Pancreas (tissue), 10 donors: ENCODE data around the gene HSPA1B. TPM values are rescaled to one million over a fixed set of nuclear protein-coding genes. Genes with fewer than 3 reads are reported as not detected.
"Not testable (repeated sequence)": the region's sequence is repeated elsewhere in the genome, so short reads cannot be mapped to it uniquely, and the experiment has no call there.

Experiments used
- ATAC-seq, 4 donors: fragments of 200-7000 bp; cut with Tn5 transposase; one replicate each; pipeline versions ENCODE4 v1.8.0 to v1.9.1; 2020; ENCODE audit warnings: mild to moderate bottlenecking in 4 of 4, moderate library complexity in 4 of 4
- DNase-seq, 6 donors: peaks; one replicate each; pipeline ENCODE4 v3.0.0-alpha.2; 2020
- FAIRE-seq: peaks from 2 replicates; lab custom pipeline; 2012; peaks lifted over from hg19 to GRCh38; lab: Jason Lieb, UNC
- H3K27ac ChIP-seq, 4 donors: fragments of 200-600 bp; sonication (generic); 1 replicate in 3 of 4; 2 replicates in 1 of 4; pipeline versions ENCODE4 v1.5.0 to v1.8.0; 2020
- H3K27me3 ChIP-seq, 4 donors: fragments of 200-600 bp; one replicate each; pipeline ENCODE4 v1.8.0; 2021
- H3K36me3 ChIP-seq, 3 donors: fragments of 200-600 bp; sonication (generic) in 1 of 3; one replicate each; pipeline versions ENCODE4 v1.5.0 to v1.8.0; 2020 to 2021
- H3K4me1 ChIP-seq, 3 donors: fragments of 200-600 bp; one replicate each; pipeline ENCODE4 v1.8.0; 2021
- H3K4me3 ChIP-seq, 4 donors: fragments of 200-600 bp; sonication (generic) in 2 of 4; one replicate each; pipeline versions ENCODE4 v1.5.0 to v1.8.0; 2020 to 2021
- H3K9me3 ChIP-seq, 4 donors: fragments of 200-600 bp; one replicate each; pipeline ENCODE4 v1.8.0; 2021
- WGBS, 2 donors: extraction: QIAGEN DNeasy Blood & Tissue Kit; methylation state at CpG; one replicate each; pipeline ENCODE4 v1.1.7; 2013; 5-methylcytosine and 5-hydroxymethylcytosine counted together
- intact Hi-C, 3 donors: fragments of 100-400 bp; cut with DNase I; formaldehyde crosslinking; loops; one replicate each; pipeline versions ENCODE4 v1.11.1 to v1.14.2; 2022
- polyA plus RNA-seq, 2 donors: library from polyadenylated mRNA; stranded (reverse); fragments of 200-250 nt; gene quantifications; one replicate each; pipeline ENCODE4 v1.2.3, GENCODE V29; 2013
- total RNA-seq, 6 donors: library from RNA; stranded (reverse); fragmentation: NEBNext Ultra II Directional in 4 of 6; extraction: Animal tissue kit (Norgen Biotek cat#: 25700) in 4 of 6; gene quantifications; one replicate each; pipeline versions ENCODE4 v1.2.1 to v1.2.4, GENCODE V29; 2021 to 2023
- TF ChIP-seq, protein P1 (sequence below), 4 donors: fragments of 200-600 bp; sonication (generic) in 3 of 4; IDR thresholded peaks; one replicate each; pipeline versions ENCODE4 v1.5.0 to v1.8.0; 2021; ENCODE audit warnings: antibody characterized with exemption in 4 of 4
- donor health status: healthy with polysubstance abuse.
- donor health status: DM: no; HTN: no; CAD: no; lungs with moderate emphysema.
- donor health status: DM: no; HTN: no; CAD: no.
- donor health status: control.
- donor health status: control.
- donor health status: Bipolar disorder and iron deficiency.
- donor health status: DM: yes; HTN: yes; CAD: no.
- donor health status: DM: no; HTN: no; CAD: no.
- donor health status: DM: no; HTN: no; CAD: no.
- donor health status: DM: yes; HTN: yes; CAD: no.

Gene HSPA1B
- total and polyA plus RNA-seq, 8 donors, result 18.4 to 248 (median 43.2) TPM

DNA sequence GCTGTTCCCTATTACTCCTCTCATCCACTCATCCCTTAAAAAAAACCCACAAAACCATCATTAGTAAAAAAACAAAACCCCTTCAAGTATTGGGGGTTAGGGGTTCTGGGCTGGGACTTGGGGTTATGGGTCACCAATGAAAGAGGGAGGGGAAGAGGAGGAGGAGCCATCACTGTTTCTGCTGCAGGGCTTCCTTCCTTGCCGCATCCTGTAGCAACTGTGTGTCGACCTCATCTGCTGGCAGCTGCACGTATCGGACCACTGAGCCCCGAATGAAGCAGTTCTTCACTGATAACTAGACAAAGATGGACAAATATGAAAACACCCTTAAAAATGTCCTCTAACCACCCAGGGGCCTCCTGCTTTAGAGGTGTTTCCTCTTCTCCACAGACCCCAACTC, 29.9 kb upstream of the HSPA1B start:
- intact Hi-C loops, result no loop called here
- Histone ChIP-seq H3K36me3 (no peaks in the 10 kb centered on the region), H3K9me3 (no peaks in the 10 kb centered on the region), H3K4me1 (peaks cover 0 to 7% (median 5%) of the 10 kb centered on the region in 3 donors), H3K27ac (no peak overlapping the region), H3K4me3 (no peak overlapping the region), H3K27me3 (no peaks in the 10 kb centered on the region)
- ATAC-seq, result no peak
- FAIRE-seq, result no peak
- peak in 1 of 6 donors; percentile 6 for DNase-seq
- WGBS, 2 donors, result 67 to 86% methylated on average over 5 of the region's 5 CpGs
- TF ChIP-seq, protein P1, sequence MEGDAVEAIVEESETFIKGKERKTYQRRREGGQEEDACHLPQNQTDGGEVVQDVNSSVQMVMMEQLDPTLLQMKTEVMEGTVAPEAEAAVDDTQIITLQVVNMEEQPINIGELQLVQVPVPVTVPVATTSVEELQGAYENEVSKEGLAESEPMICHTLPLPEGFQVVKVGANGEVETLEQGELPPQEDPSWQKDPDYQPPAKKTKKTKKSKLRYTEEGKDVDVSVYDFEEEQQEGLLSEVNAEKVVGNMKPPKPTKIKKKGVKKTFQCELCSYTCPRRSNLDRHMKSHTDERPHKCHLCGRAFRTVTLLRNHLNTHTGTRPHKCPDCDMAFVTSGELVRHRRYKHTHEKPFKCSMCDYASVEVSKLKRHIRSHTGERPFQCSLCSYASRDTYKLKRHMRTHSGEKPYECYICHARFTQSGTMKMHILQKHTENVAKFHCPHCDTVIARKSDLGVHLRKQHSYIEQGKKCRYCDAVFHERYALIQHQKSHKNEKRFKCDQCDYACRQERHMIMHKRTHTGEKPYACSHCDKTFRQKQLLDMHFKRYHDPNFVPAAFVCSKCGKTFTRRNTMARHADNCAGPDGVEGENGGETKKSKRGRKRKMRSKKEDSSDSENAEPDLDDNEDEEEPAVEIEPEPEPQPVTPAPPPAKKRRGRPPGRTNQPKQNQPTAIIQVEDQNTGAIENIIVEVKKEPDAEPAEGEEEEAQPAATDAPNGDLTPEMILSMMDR (IDR thresholded peaks at IDR 0.05), result no peak

DNA sequence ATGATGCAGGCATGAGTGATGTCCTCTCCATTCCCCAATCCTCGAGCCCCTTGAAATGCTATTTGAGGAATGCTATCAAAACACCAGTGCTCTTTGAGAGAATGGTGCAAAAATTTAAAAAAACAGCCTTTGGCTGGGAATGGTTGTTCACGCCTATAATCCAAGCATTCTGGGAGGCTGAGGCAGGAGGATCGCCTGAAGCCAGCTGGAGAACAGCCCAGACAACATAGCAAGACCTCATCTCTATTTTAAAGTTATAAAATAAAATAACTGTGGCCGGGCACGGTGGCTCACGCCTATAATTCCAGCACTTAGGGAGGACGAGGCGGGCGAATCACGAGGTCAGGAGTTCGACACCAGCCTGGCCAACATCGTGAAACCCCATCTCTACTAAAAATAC, 27.8 kb upstream of the HSPA1B start:
- WGBS, 2 donors, result 90 to 93% methylated on average over 12 of the region's 12 CpGs
- no peaks in the 10 kb centered on the region for H3K36me3 ChIP-seq
- ATAC-seq (no peak), FAIRE-seq (no peak), DNase-seq (no peak)
- intact Hi-C loops, result no loop called here
- TF ChIP-seq, protein P1 (IDR thresholded peaks at IDR 0.05), result no peak
- H3K27me3 ChIP-seq, result no peaks in the 10 kb centered on the region
- no peaks in the 10 kb centered on the region for H3K4me1 ChIP-seq
- H3K9me3 ChIP-seq, result no peaks in the 10 kb centered on the region
- no peak overlapping the region for H3K4me3 ChIP-seq
- no peak overlapping the region for H3K27ac ChIP-seq

DNA sequence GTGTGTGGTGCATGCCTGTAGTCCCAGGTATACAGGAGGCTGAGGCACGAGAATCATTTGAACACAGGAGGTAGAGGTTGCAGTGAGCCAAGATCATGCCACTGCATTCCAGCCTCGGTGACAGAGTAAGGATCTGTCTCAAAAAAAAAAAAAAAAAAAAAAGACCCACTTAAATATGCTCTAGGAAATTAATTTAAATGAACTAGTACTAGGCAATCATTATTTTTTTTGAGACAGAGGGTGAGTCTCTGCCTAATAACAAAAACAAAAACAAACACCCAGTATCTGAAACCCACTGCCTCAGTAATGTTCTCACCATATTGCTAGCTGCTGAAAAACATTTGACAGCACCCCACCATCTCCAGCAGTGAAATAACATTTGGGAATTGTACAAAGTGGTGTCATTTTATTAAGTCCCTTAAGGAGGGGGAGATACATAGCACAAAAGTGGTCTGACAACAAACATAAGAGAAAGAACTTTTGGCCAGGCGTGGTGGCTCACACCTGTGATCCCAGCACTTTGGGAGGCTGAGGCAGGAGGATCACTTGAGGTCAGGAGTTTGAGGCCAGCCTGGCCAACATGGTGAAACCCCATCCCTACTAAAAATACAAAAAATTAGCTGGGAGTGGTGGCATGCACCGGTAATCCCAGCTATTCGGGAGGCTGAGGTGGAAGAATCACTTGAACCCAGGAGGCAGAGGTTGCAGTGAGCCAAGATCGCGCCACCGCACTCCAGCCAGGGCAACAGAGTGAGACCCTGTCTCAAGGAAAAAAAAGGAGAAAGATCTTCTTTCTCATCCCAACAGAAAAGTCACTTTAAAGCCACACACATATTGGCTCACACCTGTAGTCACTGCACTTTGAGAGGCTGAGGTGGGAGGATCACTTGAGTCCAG, 26.3 kb upstream of the HSPA1B start:
- H3K4me3 ChIP-seq, FAIRE-seq, intact Hi-C loops, ATAC-seq, DNase-seq, H3K27ac ChIP-seq, H3K9me3 ChIP-seq, H3K4me1 ChIP-seq, H3K27me3 ChIP-seq, H3K36me3 ChIP-seq: not testable (repeated sequence)
- WGBS, 2 donors, result 93 to 96% methylated on average over 8 of the region's 8 CpGs

DNA sequence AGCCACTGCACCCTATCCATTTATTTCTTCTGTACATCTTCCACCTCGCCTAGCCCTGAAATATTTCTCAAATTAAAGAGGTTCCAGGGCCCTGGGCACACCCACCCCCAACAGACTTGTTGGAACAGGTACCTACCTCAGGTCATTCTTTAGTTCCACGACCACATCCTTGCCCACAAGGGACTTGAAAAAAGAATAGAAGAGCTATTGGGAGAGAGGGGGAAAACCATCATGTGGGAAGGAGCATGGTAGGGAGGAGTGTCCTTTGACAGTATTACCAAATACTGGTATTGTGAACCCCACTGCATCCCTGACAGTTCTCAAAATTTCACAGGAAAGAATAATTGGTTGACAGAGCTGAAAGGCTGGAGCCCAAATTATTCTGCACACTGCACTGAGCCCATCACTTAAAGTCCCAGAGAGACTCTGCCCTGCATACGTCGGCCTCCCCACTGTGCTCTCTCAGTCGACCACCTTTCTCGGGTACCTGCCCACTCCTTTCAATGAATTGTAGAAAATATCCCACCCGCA, 21.5 kb upstream of the HSPA1B start:
- peak in 1 of 6 donors; percentile 23 for DNase-seq
- Histone ChIP-seq H3K9me3 (no peaks in the 10 kb centered on the region), H3K27me3 (no peaks in the 10 kb centered on the region), H3K4me3 (peak overlapping the region; percentile 32 to 81 (median 62)), H3K4me1 (peaks cover 0 to 12% (median 6%) of the 10 kb centered on the region in 3 donors), H3K27ac (peak overlapping the region; percentile 71 to 91 (median 80)), H3K36me3 (no peaks in the 10 kb centered on the region)
- 15% methylated on average over 7 of the region's 7 CpGs for WGBS, 2 donors
- peak in 1 of 4 donors; percentile 1 for ATAC-seq
- no peak for FAIRE-seq
- TF ChIP-seq, protein P1 (IDR thresholded peaks at IDR 0.05), result no peak
- intact Hi-C loops, result no loop called here

DNA sequence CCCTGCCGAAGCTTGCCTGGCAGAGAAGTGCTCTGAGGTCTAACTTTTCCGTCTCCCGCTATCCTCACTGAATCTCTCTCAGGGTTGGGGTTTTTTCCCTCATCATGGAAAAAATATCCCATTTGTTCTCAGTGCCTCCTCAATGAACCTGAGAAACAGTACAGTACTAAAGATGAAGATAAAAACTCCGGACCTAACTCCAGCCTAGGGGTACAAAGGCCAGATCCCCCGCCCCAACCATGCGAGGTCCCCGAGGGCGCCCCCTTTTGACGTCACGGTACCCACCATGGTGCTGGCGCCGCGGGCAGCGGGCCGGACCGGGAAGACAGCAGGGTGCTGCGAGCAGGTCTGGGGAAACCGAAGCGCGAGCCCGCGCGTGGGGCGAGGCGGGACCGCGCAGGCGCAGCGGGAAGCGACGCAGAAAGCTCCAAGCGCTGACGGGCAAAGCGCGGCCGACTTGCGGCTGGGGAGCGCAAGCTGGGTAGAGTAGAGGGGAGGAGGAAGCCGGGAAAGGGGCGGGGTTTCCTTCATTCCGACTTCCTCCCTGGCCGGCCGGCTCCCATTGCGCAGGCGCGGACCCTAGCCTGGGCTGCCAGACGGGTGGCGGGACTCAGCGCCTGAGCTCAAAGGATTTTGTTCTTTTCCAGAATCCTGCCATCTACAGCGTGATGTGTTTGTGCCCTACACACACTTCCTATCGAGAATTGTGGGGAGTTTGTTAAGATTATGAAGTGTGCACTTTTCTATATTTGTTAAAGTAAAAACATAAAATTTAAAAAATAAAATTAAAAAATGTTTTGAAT, 20.9 kb upstream of the HSPA1B start, which contains the start of gene LSM2:
LSM2 (minus strand) TSS at position 497 of the 803 bp plus-strand sequence; CDS start at position 288, 209 bp downstream.
- no peaks in the 10 kb centered on the region for H3K27me3 ChIP-seq
- intact Hi-C loops, result no loop called here
- peak; percentile 59 for FAIRE-seq
- peak; percentile 95 to 99 (median 98) for ATAC-seq
- H3K4me3 ChIP-seq, result peak within 1 kb of the TSS; percentile 32 to 81 (median 62)
- TF ChIP-seq, protein P1 (IDR thresholded peaks at IDR 0.05), result no peak
- peak; percentile 96 to 99 (median 98) for DNase-seq
- no peaks in the 10 kb centered on the region for H3K36me3 ChIP-seq
- peaks cover 0 to 12% (median 6%) of the 10 kb centered on the region in 3 donors for H3K4me1 ChIP-seq
- no peaks in the 10 kb centered on the region for H3K9me3 ChIP-seq
- peak within 1 kb of the TSS; percentile 71 to 91 (median 80) for H3K27ac ChIP-seq
- WGBS, 2 donors, result 0% methylated on average over 50 to 51 of the region's 51 CpGs

DNA sequence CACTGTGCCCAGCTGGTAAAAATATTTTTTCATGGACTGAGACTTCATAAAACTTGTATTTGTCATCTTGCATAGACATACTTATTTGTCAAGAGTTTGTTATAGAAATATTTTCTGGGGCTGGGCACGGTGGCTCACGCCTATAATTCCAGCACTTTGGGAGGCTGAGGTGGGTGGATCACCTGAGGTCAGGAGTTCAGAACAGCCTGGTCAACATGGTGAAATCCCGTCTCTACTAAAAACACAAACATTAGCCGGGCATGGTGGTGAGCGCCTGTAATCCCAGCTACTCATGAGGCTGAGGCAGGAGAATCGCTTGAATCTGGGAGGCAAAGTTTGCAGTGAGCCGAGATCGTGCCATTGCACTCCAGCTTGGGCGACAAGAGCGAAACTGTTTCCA, 18.9 kb upstream of the HSPA1B start:
- WGBS, 2 donors, result 85 to 92% methylated on average over 10 of the region's 10 CpGs
- H3K4me3 ChIP-seq, FAIRE-seq, DNase-seq, intact Hi-C loops, H3K27ac ChIP-seq, H3K27me3 ChIP-seq, ATAC-seq, H3K9me3 ChIP-seq, H3K36me3 ChIP-seq: not testable (repeated sequence)
- peaks cover under 1 to 13% (median 6%) of the 10 kb centered on the region in 3 donors for H3K4me1 ChIP-seq
